Kidney epithelial cell (primary cell): ENCODE data around the gene GNA12. TPM values are rescaled to one million over a fixed set of nuclear protein-coding genes. Genes with fewer than 3 reads are reported as not detected.

Experiments
- DNase-seq: peaks from one replicate; pipeline ENCODE4 v3.0.0-alpha.2; 2010; ENCODE audit warnings: low read depth
- H3K27me3 ChIP-seq: 2 replicates; pipeline ENCODE4 v1.6.0; 2011; ENCODE audit warnings: low read length; ENCODE audit not compliant: control insufficient read depth, insufficient read depth
- H3K36me3 ChIP-seq: 2 replicates; pipeline ENCODE4 v1.5.1; 2011; ENCODE audit warnings: low read length; ENCODE audit not compliant: control insufficient read depth, insufficient read depth
- H3K4me3 ChIP-seq: 2 replicates; pipeline ENCODE4 v1.5.1; 2011; ENCODE audit warnings: low read depth, mild to moderate bottlenecking, control low read depth, low read length
- CTCF ChIP-seq: IDR thresholded peaks from 2 replicates; pipeline ENCODE4 v1.5.1; 2011; ENCODE audit warnings: mild to moderate bottlenecking, moderate library complexity, low read length, control low read depth, inconsistent platforms; ENCODE audit not compliant: insufficient read depth, poor library complexity, severe bottlenecking
- total RNA-seq: library from RNA; depleted of rRNA; stranded (reverse); fragments of >200 nt; gene quantifications from 2 replicates; pipeline ENCODE4 v1.2.3, GENCODE V29; 2015

The GNA12 gene
- total RNA-seq, 1 donor from 2014 or later: 40.7 TPM

GRCh38 chr7:2777898-2778535 is 66.1 kb downstream of the GNA12 start:
- TF ChIP-seq CTCF: no peak
- no peak for DNase-seq
- Histone ChIP-seq H3K36me3 (no peaks in the 10 kb centered on the region), H3K27me3 (no peaks in the 10 kb centered on the region), H3K4me3 (no peak overlapping the region)

GRCh38 chr7:2776401-2776800 is 67.7 kb downstream of the GNA12 start:
- Histone ChIP-seq H3K27me3 (no peaks in the 10 kb centered on the region), H3K4me3 (no peak overlapping the region), H3K36me3 (no peaks in the 10 kb centered on the region)
- TF ChIP-seq CTCF: no peak
- DNase-seq: no peak

- Histone ChIP-seq H3K36me3 (no peaks in the 10 kb centered on the region), H3K4me3 (no peak overlapping the region), H3K27me3 (no peaks in the 10 kb centered on the region)
- no peak for TF ChIP-seq CTCF
- DNase-seq: no peak
Observed at GRCh38 chr7:2775785-2776184, 68.3 kb downstream of the GNA12 start.

GRCh38 chr7:2775376-2775775 is 68.7 kb downstream of the GNA12 start:
- no peak overlapping the region for H3K4me3 ChIP-seq
- no peak for DNase-seq
- no peak for TF ChIP-seq CTCF
- H3K36me3 ChIP-seq: no peaks in the 10 kb centered on the region
- no peaks in the 10 kb centered on the region for H3K27me3 ChIP-seq

- no peaks in the 10 kb centered on the region for H3K27me3 ChIP-seq
- no peak for DNase-seq
- no peaks in the 10 kb centered on the region for H3K36me3 ChIP-seq
- no peak for TF ChIP-seq CTCF
- H3K4me3 ChIP-seq: no peak overlapping the region
Observed at GRCh38 chr7:2774935-2775334, 69.2 kb downstream of the GNA12 start.

GRCh38 chr7:2774280-2774679 is 69.8 kb downstream of the GNA12 start:
- no peak for TF ChIP-seq CTCF
- H3K27me3 ChIP-seq: no peaks in the 10 kb centered on the region
- H3K4me3 ChIP-seq: no peak overlapping the region
- no peak for DNase-seq
- no peaks in the 10 kb centered on the region for H3K36me3 ChIP-seq
